GM18505 (cell line): Measurements from ENCODE around the gene HOXD4.

Source experiments
- ATAC-seq: cut with Tn5 transposase; IDR thresholded peaks from one replicate; pipeline ENCODE4 v1.9.1; 2021; ENCODE audit not compliant: unreplicated experiment
- POLR2A ChIP-seq: IDR thresholded peaks from 4 replicates; pipeline ENCODE4 v1.6.1; 2011; ENCODE audit warnings: borderline replicate concordance; ENCODE audit not compliant: insufficient read depth, insufficient read length; ENCODE audit errors: extremely low read depth

Gene HOXD4

GRCh38 chr2:176117823-176118371 lies 33.5 kb upstream of the HOXD4 start:
- no peak for ATAC-seq
- no peak for TF ChIP-seq POLR2A

- ATAC-seq = no peak
- no peak for TF ChIP-seq POLR2A
These were observed 32.6 kb upstream of the HOXD4 start for GRCh38 chr2:176118601-176119339.

GRCh38 chr2:176120364-176121189 lies 30.8 kb upstream of the HOXD4 start:
- no peak for TF ChIP-seq POLR2A
- ATAC-seq = no peak

GRCh38 chr2:176121190-176122051 lies 29.9 kb upstream of the HOXD4 start:
- no peak for TF ChIP-seq POLR2A
- ATAC-seq = no peak

- ATAC-seq = no peak
- no peak for TF ChIP-seq POLR2A
These were observed 29.2 kb upstream of the HOXD4 start for GRCh38 chr2:176122052-176122682.

- TF ChIP-seq POLR2A = no peak
- ATAC-seq = no peak
These were observed 28.5 kb upstream of the HOXD4 start, which contains the start of gene HOXD9 for GRCh38 chr2:176122683-176123410. HOXD9 (plus strand) TSS chr2:176122719; CDS start chr2:176122769, 50 bp downstream.

- TF ChIP-seq POLR2A = no peak
- ATAC-seq = no peak
These were observed 27.8 kb upstream of the HOXD4 start for GRCh38 chr2:176123411-176124109.

- no peak for TF ChIP-seq POLR2A
- no peak for ATAC-seq
These were observed 27.0 kb upstream of the HOXD4 start for GRCh38 chr2:176124110-176124946.

GRCh38 chr2:176124947-176125771 lies 26.2 kb upstream of the HOXD4 start:
- no peak for TF ChIP-seq POLR2A
- no peak for ATAC-seq

- no peak for TF ChIP-seq POLR2A
- ATAC-seq = no peak
These were observed 25.6 kb upstream of the HOXD4 start for GRCh38 chr2:176125772-176126054.
